HepG2 (cell line): ENCODE data around the gene SYTL3. TPM values are rescaled to one million over a fixed set of nuclear protein-coding genes. Genes with fewer than 3 reads are reported as not detected.

Experiments used
- ATAC-seq: fragments of 200-7000 bp; cut with Tn5 transposase; 3 replicates; pipeline ENCODE4 v1.9.1; 2020; ENCODE audit warnings: mild to moderate bottlenecking, moderate library complexity
- BruUV-seq: library from RNA; stranded (reverse); fragments of 400-500 nt; replicated peaks from 2 replicates; lab custom pipeline; 2021; lab: Mats Ljungman, UMichigan
- CTCF ChIA-PET: fragments of 300-600 bp; formaldehyde crosslinking; extraction: SDS; loops from one replicate; lab custom pipeline; 2021; ENCODE audit warnings: low total read pairs, inconsistent platforms, low intra/inter-chr PET ratio; lab: Yijun Ruan, JAX
- POLR2A ChIA-PET: fragments of 350-600 bp; sonication (Branson Sonifier 250); formaldehyde crosslinking; loops from one replicate; lab custom pipeline; 2020; ENCODE audit warnings: antibody characterized with exemption, inconsistent platforms; lab: Yijun Ruan, JAX
- DNase-seq: peaks from one replicate; pipeline ENCODE4 v3.0.0-alpha.2; 2015; ENCODE audit warnings: low spot score
- FAIRE-seq: peaks from 3 replicates; lab custom pipeline; 2011; peaks lifted over from hg19 to GRCh38; lab: Jason Lieb, UNC
- H2AFZ ChIP-seq: one replicate; pipeline ENCODE4 v1.6.1; 2011; ENCODE audit warnings: low read length, inconsistent platforms
- H3K27ac ChIP-seq: fragments of 300-600 bp; 3 replicates; pipeline ENCODE4 v1.8.0; 2011; ENCODE audit warnings: mixed run types, mild to moderate bottlenecking, mixed read lengths, low read length, inconsistent platforms; ENCODE audit not compliant: insufficient read depth; ENCODE audit errors: extremely low read length
- H3K27me3 ChIP-seq, 2 experiments: fragments of 200-600 bp in 1 of 2; 2 replicates in 1 of 2; 3 replicates in 1 of 2; pipeline versions ENCODE4 v1.6.0 to v1.8.0; 2011; ENCODE audit warnings: low read length in 2 of 2, mild to moderate bottlenecking in 2 of 2, moderate library complexity in 2 of 2, inconsistent platforms in 1 of 2; ENCODE audit not compliant: insufficient read depth in 2 of 2, control insufficient read depth in 1 of 2
- H3K36me3 ChIP-seq, 2 experiments: fragments of 200-600 bp in 1 of 2; replicated peaks in 1 of 2; 2 replicates in 1 of 2; 3 replicates in 1 of 2; pipeline versions ENCODE4 v1.5.1 to v1.8.0; 2011; ENCODE audit warnings: low read length in 2 of 2, inconsistent platforms in 1 of 2; ENCODE audit not compliant: insufficient read depth in 2 of 2, control insufficient read depth in 1 of 2
- H3K4me1 ChIP-seq: 2 replicates; pipeline ENCODE4 v1.5.1; 2012; ENCODE audit warnings: low read length, inconsistent platforms; ENCODE audit not compliant: insufficient read depth
- H3K4me2 ChIP-seq: 2 replicates; pipeline ENCODE4 v1.6.0; 2011; ENCODE audit warnings: low read depth, low read length, inconsistent platforms
- H3K4me3 ChIP-seq, 3 experiments: fragments of 200-600 bp in 1 of 3; sonication (generic), shearing (Covaris generic) in 1 of 3; replicated peaks in 1 of 3; 2 replicates each; pipeline ENCODE4 v1.5.1; 2011 to 2016; ENCODE audit warnings: low read length in 3 of 3, inconsistent platforms in 2 of 3, low read depth in 2 of 3, mild to moderate bottlenecking in 2 of 3, control low read depth in 1 of 3, mixed read lengths in 1 of 3; ENCODE audit not compliant: insufficient read depth in 1 of 3
- H3K79me2 ChIP-seq: one replicate; pipeline ENCODE4 v1.6.1; 2011; ENCODE audit warnings: low read length, inconsistent platforms; ENCODE audit not compliant: insufficient read depth
- H3K9ac ChIP-seq: 2 replicates; pipeline ENCODE4 v1.6.0; 2011; ENCODE audit warnings: mild to moderate bottlenecking, low read depth, low read length, inconsistent platforms; ENCODE audit not compliant: insufficient read depth
- H3K9me3 ChIP-seq: 2 replicates; pipeline ENCODE4 v1.5.1; 2012; ENCODE audit warnings: mild to moderate bottlenecking, low read length
- H4K20me1 ChIP-seq: 2 replicates; pipeline ENCODE4 v1.6.0; 2011; ENCODE audit warnings: inconsistent platforms, mild to moderate bottlenecking, low read length, moderate library complexity; ENCODE audit not compliant: insufficient read depth
- ARNT ChIP-seq: fragments of 450-650 bp; IDR thresholded peaks from 2 replicates; pipeline ENCODE4 v1.6.1; 2017
- HNRNPLL ChIP-seq: fragments of 200-400 bp; formaldehyde crosslinking; IDR thresholded peaks from 2 replicates; pipeline ENCODE4 v1.6.1; 2017; ENCODE audit warnings: mild to moderate bottlenecking, low read depth, low read length; ENCODE audit not compliant: poor library complexity, severe bottlenecking
- SMYD3 ChIP-seq: sonication (generic); formaldehyde crosslinking; IDR thresholded peaks from 2 replicates; pipeline ENCODE4 v1.8.1; 2023; ENCODE audit warnings: mild to moderate bottlenecking, missing genetic modification reagents
- ZBTB21 ChIP-seq: sonication (generic); formaldehyde crosslinking; IDR thresholded peaks from 2 replicates; pipeline ENCODE4 v1.4.0; 2020; ENCODE audit warnings: missing genetic modification reagents
- ZBTB42 ChIP-seq: sonication (generic); formaldehyde crosslinking; IDR thresholded peaks from 2 replicates; pipeline ENCODE4 v1.5.0; 2020; ENCODE audit warnings: mild to moderate bottlenecking, missing genetic modification reagents
- ZFYVE20 ChIP-seq: sonication (generic); formaldehyde crosslinking; IDR thresholded peaks from 2 replicates; pipeline ENCODE4 v1.8.0; 2023; ENCODE audit warnings: low read depth, mild to moderate bottlenecking, moderate library complexity, missing genetic modification reagents, borderline replicate concordance
- ZNF234 ChIP-seq: sonication (generic); formaldehyde crosslinking; conservative IDR thresholded peaks from 2 replicates; pipeline ENCODE4 v1.5.1; 2020; ENCODE audit warnings: mild to moderate bottlenecking, missing genetic modification reagents
- ZNF589 ChIP-seq: sonication (generic); formaldehyde crosslinking; conservative IDR thresholded peaks from 2 replicates; pipeline ENCODE4 v1.8.0; 2022; ENCODE audit warnings: mild to moderate bottlenecking, moderate library complexity, missing genetic modification reagents
- ZNF598 ChIP-seq: sonication (generic); formaldehyde crosslinking; IDR thresholded peaks from 2 replicates; pipeline ENCODE4 v1.5.1; 2020; ENCODE audit warnings: mild to moderate bottlenecking, missing genetic modification reagents, borderline replicate concordance
- ZNF772 ChIP-seq: sonication (generic); formaldehyde crosslinking; IDR thresholded peaks from 2 replicates; pipeline ENCODE4 v1.5.0; 2020; ENCODE audit warnings: mild to moderate bottlenecking, missing genetic modification reagents
- whole genome bisulfite sequencing: methylation state at CpG from one replicate; pipeline ENCODE4 v1.1.6; 2017; ENCODE audit warnings: low lambda C conversion rate; 5-methylcytosine and 5-hydroxymethylcytosine counted together
- in situ Hi-C: cut with HindIII; loops from 2 replicates; pipeline ENCODE4 v1.10.0; 2017; ENCODE audit warnings: low pct_unique_long_range_greater_than_20kb; ENCODE audit not compliant: extremely low pct_ligation_motif_present
- intact Hi-C: fragments of 100-400 bp; cut with micrococcal nuclease; formaldehyde crosslinking; loops from one replicate; pipeline ENCODE4 v1.10.0; 2022; ENCODE audit not compliant: unreplicated experiment
- polyA plus RNA-seq, 8 experiments: library from polyadenylated mRNA; depleted of rRNA in 3 of 8; stranded (reverse) in 7 of 8; unstranded in 1 of 8; fragments of >200 nt; fragmentation: Illumina TruSeq in 4 of 8; extraction: Trizol in 4 of 8; gene quantifications; 2 replicates each; pipeline versions ENCODE4 v1.2.1 to v1.2.3, GENCODE V29; 2011 to 2016; ENCODE audit warnings: low read depth in 4 of 8, missing spikeins in 1 of 8, mixed read lengths in 1 of 8; ENCODE audit not compliant: insufficient read depth in 1 of 8
- total RNA-seq, 5 experiments: library from RNA; depleted of rRNA; stranded (reverse); fragments of >200 nt; fragmentation: Illumina TruSeq; extraction: Trizol; gene quantifications; 2 replicates each; pipeline ENCODE4 v1.2.3, GENCODE V29; 2016; ENCODE audit warnings: low read depth in 1 of 5
- TF ChIP-seq, protein P1 (sequence below): sonication (generic); formaldehyde crosslinking; IDR thresholded peaks from 2 replicates; pipeline ENCODE4 v1.5.1; 2020; ENCODE audit warnings: mild to moderate bottlenecking, moderate library complexity, missing genetic modification reagents
- TF ChIP-seq, protein P2 (sequence below): sonication (generic); formaldehyde crosslinking; IDR thresholded peaks from 2 replicates; pipeline ENCODE4 v1.8.1; 2022; ENCODE audit warnings: mild to moderate bottlenecking, missing genetic modification reagents
- TF ChIP-seq, protein P3 (sequence below): sonication (generic); formaldehyde crosslinking; IDR thresholded peaks from 2 replicates; pipeline ENCODE4 v1.5.1; 2020; ENCODE audit warnings: mild to moderate bottlenecking, missing genetic modification reagents

Gene SYTL3
- total and polyA plus RNA-seq, 2 of the 13 experiments (the other 11 are each of a cell fraction or from before 2014, with no cell fraction given): 0.11 to 0.28 TPM

DNA sequence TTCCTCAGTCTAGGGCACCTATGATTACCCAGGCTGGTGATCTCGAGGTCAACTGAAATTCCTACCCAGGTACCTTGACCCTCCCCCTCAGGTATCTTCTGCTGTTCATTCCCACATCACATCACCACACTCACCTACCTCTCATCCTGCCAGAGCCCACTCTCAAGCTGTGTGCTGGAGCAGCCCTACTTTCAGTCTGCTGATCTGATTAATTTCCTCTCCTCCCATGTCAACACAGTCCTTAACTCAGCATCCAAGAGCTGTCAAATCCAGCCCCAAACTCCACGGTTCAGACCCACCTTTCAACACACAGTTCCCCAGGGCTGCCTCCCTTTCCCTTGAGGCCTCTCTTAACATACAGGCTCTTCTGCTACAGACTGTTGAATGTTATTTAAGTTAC is 126.9 kb downstream of the SYTL3 start (continued):
- TF ChIP-seq ZBTB21 (no peak), ZNF598 (no peak), ZNF589 (no peak), HNRNPLL (no peak), ARNT (no peak), ZNF234 (CRISPR knock-in tag) (no peak), ZNF772 (CRISPR knock-in tag) (no peak)
- TF ChIP-seq, protein P1, sequence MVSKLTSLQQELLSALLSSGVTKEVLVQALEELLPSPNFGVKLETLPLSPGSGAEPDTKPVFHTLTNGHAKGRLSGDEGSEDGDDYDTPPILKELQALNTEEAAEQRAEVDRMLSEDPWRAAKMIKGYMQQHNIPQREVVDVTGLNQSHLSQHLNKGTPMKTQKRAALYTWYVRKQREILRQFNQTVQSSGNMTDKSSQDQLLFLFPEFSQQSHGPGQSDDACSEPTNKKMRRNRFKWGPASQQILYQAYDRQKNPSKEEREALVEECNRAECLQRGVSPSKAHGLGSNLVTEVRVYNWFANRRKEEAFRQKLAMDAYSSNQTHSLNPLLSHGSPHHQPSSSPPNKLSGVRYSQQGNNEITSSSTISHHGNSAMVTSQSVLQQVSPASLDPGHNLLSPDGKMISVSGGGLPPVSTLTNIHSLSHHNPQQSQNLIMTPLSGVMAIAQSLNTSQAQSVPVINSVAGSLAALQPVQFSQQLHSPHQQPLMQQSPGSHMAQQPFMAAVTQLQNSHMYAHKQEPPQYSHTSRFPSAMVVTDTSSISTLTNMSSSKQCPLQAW (CRISPR knock-in tag): no peak
- TF ChIP-seq, all 625 proteins: peak for 0

DNA sequence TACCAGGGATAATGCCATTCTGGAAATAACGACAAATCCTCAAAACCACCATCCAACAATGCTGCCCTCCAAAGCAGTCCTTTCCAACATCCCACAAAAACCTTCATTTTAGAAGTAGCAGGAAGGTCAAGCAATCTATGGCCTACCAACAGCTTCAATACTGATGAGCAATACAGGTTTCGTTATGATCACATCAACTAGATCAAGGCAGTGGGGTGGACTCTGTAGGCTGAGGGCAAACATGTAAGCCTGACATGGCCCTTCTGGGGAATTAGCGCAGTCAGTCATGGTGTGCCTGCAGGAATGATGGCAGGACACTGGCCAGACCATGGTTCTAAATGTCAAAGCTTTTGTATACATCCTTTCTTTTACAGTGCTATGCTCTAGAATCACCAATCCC is 127.7 kb downstream of the SYTL3 start:
- Histone ChIP-seq H3K9me3 (no peaks in the 10 kb centered on the region), H3K9ac (no peak overlapping the region), H3K27ac (no peak overlapping the region), H3K79me2 (no peaks in the 10 kb centered on the region), H4K20me1 (no peaks in the 10 kb centered on the region), H3K4me1 (no peaks in the 10 kb centered on the region), H3K27me3 (no peaks in the 10 kb centered on the region), H3K4me3 (no peak overlapping the region), H2AFZ (no peak overlapping the region), H3K36me3 (peaks cover 41 to 68% of the 10 kb centered on the region in 2 experiments), H3K4me2 (no peak overlapping the region)
- ATAC-seq: no peak
- no peak for DNase-seq
- ChIA-PET CTCF (no interaction called here), POLR2A (no interaction called here)
- FAIRE-seq: no peak
- intact Hi-C loops: no loop called here
- TF ChIP-seq SMYD3 (no peak), ZFYVE20 (CRISPR knock-in tag) (no peak), ZBTB42 (CRISPR knock-in tag) (no peak)
- TF ChIP-seq, protein P2, sequence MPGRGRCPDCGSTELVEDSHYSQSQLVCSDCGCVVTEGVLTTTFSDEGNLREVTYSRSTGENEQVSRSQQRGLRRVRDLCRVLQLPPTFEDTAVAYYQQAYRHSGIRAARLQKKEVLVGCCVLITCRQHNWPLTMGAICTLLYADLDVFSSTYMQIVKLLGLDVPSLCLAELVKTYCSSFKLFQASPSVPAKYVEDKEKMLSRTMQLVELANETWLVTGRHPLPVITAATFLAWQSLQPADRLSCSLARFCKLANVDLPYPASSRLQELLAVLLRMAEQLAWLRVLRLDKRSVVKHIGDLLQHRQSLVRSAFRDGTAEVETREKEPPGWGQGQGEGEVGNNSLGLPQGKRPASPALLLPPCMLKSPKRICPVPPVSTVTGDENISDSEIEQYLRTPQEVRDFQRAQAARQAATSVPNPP: no peak
- TF ChIP-seq, protein P3, sequence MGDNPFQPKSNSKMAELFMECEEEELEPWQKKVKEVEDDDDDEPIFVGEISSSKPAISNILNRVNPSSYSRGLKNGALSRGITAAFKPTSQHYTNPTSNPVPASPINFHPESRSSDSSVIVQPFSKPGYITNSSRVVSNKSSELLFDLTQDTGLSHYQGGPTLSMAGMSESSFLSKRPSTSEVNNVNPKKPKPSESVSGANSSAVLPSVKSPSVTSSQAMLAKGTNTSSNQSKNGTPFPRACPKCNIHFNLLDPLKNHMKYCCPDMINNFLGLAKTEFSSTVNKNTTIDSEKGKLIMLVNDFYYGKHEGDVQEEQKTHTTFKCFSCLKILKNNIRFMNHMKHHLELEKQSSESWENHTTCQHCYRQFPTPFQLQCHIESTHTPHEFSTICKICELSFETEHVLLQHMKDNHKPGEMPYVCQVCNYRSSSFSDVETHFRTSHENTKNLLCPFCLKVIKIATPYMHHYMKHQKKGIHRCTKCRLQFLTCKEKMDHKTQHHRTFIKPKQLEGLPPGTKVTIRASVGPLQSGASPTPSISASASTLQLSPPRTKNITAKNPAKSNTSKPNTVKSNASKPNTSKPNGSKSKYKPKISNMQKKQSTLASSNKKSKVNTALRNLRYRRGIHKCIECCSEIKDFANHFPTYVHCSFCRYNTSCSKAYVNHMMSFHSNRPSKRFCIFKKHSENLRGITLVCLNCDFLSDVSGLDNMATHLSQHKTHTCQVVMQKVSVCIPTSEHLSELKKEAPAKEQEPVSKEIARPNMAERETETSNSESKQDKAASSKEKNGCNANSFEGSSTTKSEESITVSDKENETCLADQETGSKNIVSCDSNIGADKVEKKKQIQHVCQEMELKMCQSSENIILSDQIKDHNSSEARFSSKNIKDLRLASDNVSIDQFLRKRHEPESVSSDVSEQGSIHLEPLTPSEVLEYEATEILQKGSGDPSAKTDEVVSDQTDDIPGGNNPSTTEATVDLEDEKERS (CRISPR knock-in tag): no peak
- no TSS peak for BruUV-seq
- 96% methylated on average over 3 of the region's 3 CpGs for WGBS
- in situ Hi-C loops: no loop called here
